IMR-90 (cell line): ENCODE data around the gene ST7. TPM values are rescaled to one million over a fixed set of nuclear protein-coding genes. Genes with fewer than 3 reads are reported as not detected.
A peak's percentile ranks its signal among the peaks of the same experiment; 100 is the strongest.

ENCODE experiments used
- ATAC-seq: fragments of 200-7000 bp; cut with Tn5 transposase; 2 replicates; pipeline ENCODE4 v1.9.1; 2020; ENCODE audit warnings: low read depth, mild to moderate bottlenecking, moderate library complexity
- BruUV-seq: library from RNA; stranded (reverse); fragments of 400-500 nt; replicated peaks from 2 replicates; lab custom pipeline; 2021; lab: Mats Ljungman, UMichigan
- CTCF ChIA-PET: fragments of 300-600 bp; formaldehyde crosslinking; extraction: SDS; loops from one replicate; lab custom pipeline; 2021; ENCODE audit warnings: antibody characterized with exemption; lab: Yijun Ruan, JAX
- POLR2A ChIA-PET: fragments of 300-600 bp; sonication (Branson Sonifier 250); formaldehyde crosslinking; loops from one replicate; lab custom pipeline; 2022; ENCODE audit warnings: antibody characterized with exemption; ENCODE audit not compliant: unreplicated experiment; lab: Charles Lee
- DNase-seq: peaks from one replicate; pipeline ENCODE4 v3.0.0; 2013
- H2AFZ ChIP-seq: replicated peaks from 2 replicates; pipeline ENCODE3; 2013; ENCODE audit warnings: low read length, mild to moderate bottlenecking; ENCODE audit not compliant: poor library complexity
- H2AK5ac ChIP-seq: 2 replicates; pipeline ENCODE4 v1.6.1; 2013; ENCODE audit warnings: low read depth, low read length, inconsistent platforms
- H2AK9ac ChIP-seq: replicated peaks from 2 replicates; pipeline ENCODE3; 2013; ENCODE audit warnings: mild to moderate bottlenecking, low read depth, low read length, moderate library complexity; ENCODE audit not compliant: poor library complexity
- H2BK120ac ChIP-seq: 2 replicates; pipeline ENCODE4 v1.6.1; 2013; ENCODE audit warnings: low read depth, low read length, inconsistent platforms
- H2BK15ac ChIP-seq: 3 replicates; pipeline ENCODE4 v1.6.1; 2013; ENCODE audit warnings: low read depth, low read length, inconsistent platforms
- H2BK20ac ChIP-seq: 2 replicates; pipeline ENCODE4 v1.6.1; 2013; ENCODE audit warnings: low read depth, mild to moderate bottlenecking, inconsistent platforms, low read length, moderate library complexity
- H2BK5ac ChIP-seq: 2 replicates; pipeline ENCODE4 v1.6.1; 2013; ENCODE audit warnings: mild to moderate bottlenecking, low read depth, low read length, inconsistent platforms; ENCODE audit not compliant: poor library complexity, severe bottlenecking
- H3K14ac ChIP-seq: replicated peaks from 2 replicates; pipeline ENCODE4 v1.6.1; 2013; ENCODE audit warnings: low read depth, low read length, inconsistent platforms
- H3K18ac ChIP-seq: 2 replicates; pipeline ENCODE4 v1.6.1; 2013; ENCODE audit warnings: low read depth, low read length, control low read depth
- H3K23ac ChIP-seq: 2 replicates; pipeline ENCODE4 v1.6.1; 2013; ENCODE audit warnings: low read depth, low read length, inconsistent platforms
- H3K27ac ChIP-seq: 2 replicates; pipeline ENCODE4 v1.5.1; 2013; ENCODE audit warnings: mild to moderate bottlenecking, control low read depth, low read length; ENCODE audit not compliant: insufficient read depth
- H3K27me3 ChIP-seq: 2 replicates; pipeline ENCODE4 v1.6.1; 2013; ENCODE audit warnings: low read length; ENCODE audit not compliant: control insufficient read depth, insufficient read depth
- H3K36me3 ChIP-seq: 2 replicates; pipeline ENCODE4 v1.6.1; 2013; ENCODE audit warnings: low read length, mixed read lengths; ENCODE audit not compliant: control insufficient read depth, insufficient read depth
- H3K4ac ChIP-seq: 2 replicates; pipeline ENCODE4 v1.6.1; 2013; ENCODE audit warnings: low read depth, low read length, inconsistent platforms
- H3K4me1 ChIP-seq: 2 replicates; pipeline ENCODE4 v1.6.1; 2013; ENCODE audit warnings: low read length, mixed read lengths; ENCODE audit not compliant: control insufficient read depth, insufficient read depth
- H3K4me2 ChIP-seq: 2 replicates; pipeline ENCODE4 v1.6.1; 2013; ENCODE audit warnings: low read depth, mild to moderate bottlenecking, control low read depth, low read length, moderate library complexity
- H3K4me3 ChIP-seq: 2 replicates; pipeline ENCODE4 v1.5.1; 2013; ENCODE audit warnings: low read depth, mild to moderate bottlenecking, control low read depth, low read length, moderate library complexity; ENCODE audit not compliant: insufficient read depth
- H3K56ac ChIP-seq: 2 replicates; pipeline ENCODE4 v1.6.1; 2013; ENCODE audit warnings: low read length, inconsistent platforms; ENCODE audit not compliant: insufficient read depth; ENCODE audit errors: extremely low read depth
- H3K79me1 ChIP-seq, 2 experiments: 2 replicates each; pipeline ENCODE4 v1.6.1; 2013; ENCODE audit warnings: low read length in 2 of 2, inconsistent platforms in 1 of 2, low read depth in 1 of 2
- H3K9ac ChIP-seq: 2 replicates; pipeline ENCODE4 v1.6.1; 2013; ENCODE audit warnings: low read depth, low read length, control low read depth
- H3K9me1 ChIP-seq: 2 replicates; pipeline ENCODE4 v1.6.1; 2013; ENCODE audit warnings: low read length, inconsistent platforms; ENCODE audit not compliant: insufficient read depth
- H3K9me3 ChIP-seq: 2 replicates; pipeline ENCODE4 v1.6.1; 2013; ENCODE audit warnings: low read length; ENCODE audit not compliant: control insufficient read depth, insufficient read depth
- H4K20me1 ChIP-seq: 2 replicates; pipeline ENCODE4 v1.6.1; 2013; ENCODE audit warnings: low read length, inconsistent platforms; ENCODE audit not compliant: insufficient read depth
- H4K5ac ChIP-seq: 2 replicates; pipeline ENCODE4 v1.6.1; 2013; ENCODE audit warnings: mild to moderate bottlenecking, low read depth, low read length, control low read depth
- H4K8ac ChIP-seq, 2 experiments: 2 replicates each; pipeline ENCODE4 v1.6.1; 2013; ENCODE audit warnings: low read depth in 2 of 2, low read length in 2 of 2, control low read depth in 1 of 2, inconsistent platforms in 1 of 2
- H4K91ac ChIP-seq: 2 replicates; pipeline ENCODE4 v1.6.1; 2013; ENCODE audit warnings: low read depth, low read length, inconsistent platforms; ENCODE audit not compliant: insufficient read depth
- CEBPB ChIP-seq: IDR thresholded peaks from 2 replicates; pipeline ENCODE4 v1.6.1; 2012; ENCODE audit warnings: low read depth, low read length, improper control_type of control experiment
- USF2 ChIP-seq: fragments of 150-350 bp; IDR thresholded peaks from 2 replicates; pipeline ENCODE4 v1.6.1; 2017; ENCODE audit warnings: mild to moderate bottlenecking, antibody characterized with exemption, low read length, low read depth
- WGBS, 2 experiments: methylation state at CpG; one replicate each; pipeline versions ENCODE4 v1.1.5 to v1.1.7; 2013; ENCODE audit warnings: missing lambda C conversion rate in 2 of 2; ENCODE audit not compliant: insufficient read length in 1 of 2; ENCODE audit errors: extremely low coverage in 2 of 2; 5-methylcytosine and 5-hydroxymethylcytosine counted together
- dilution Hi-C: fragments of 300-500 bp; cut with HindIII; formaldehyde crosslinking; loops from one replicate; pipeline ENCODE4 v1.14.3; 2018; ENCODE audit warnings: low sequenced_read_pairs; ENCODE audit not compliant: unreplicated experiment
- in situ Hi-C: fragments of 300-500 bp; cut with MboI; formaldehyde crosslinking; loops from 3 replicates; pipeline ENCODE4 v1.14.3; 2019; ENCODE audit warnings: low sequenced_read_pairs, inconsistent platforms, mixed read lengths
- intact Hi-C: fragments of 100-400 bp; cut with micrococcal nuclease; formaldehyde crosslinking; loops from 2 replicates; pipeline ENCODE4 v1.10.0; 2022
- polyA plus RNA-seq, 3 experiments: library from polyadenylated mRNA; depleted of rRNA; stranded (reverse); fragments of >200 nt; gene quantifications; 2 replicates each; pipeline ENCODE4 v1.2.3, GENCODE V29; 2012; ENCODE audit warnings: low replicate concordance in 1 of 3
- total RNA-seq: library from RNA; depleted of rRNA; stranded (reverse); fragments of >200 nt; gene quantifications from 2 replicates; pipeline ENCODE4 v1.2.3, GENCODE V29; 2012

ST7 gene
- total and polyA plus RNA-seq, 2 of the 4 experiments (the other 2 are of a cell fraction): 18.6 to 26.0 TPM

- DNase-seq: peak; percentile 16
- 0 out of 2 replicates have a peak, but pooled peaks cover 3% of the 10 kb centered on the region for H4K20me1 ChIP-seq
- dilution Hi-C loops: no loop called here
- no peak overlapping the region for H2AFZ ChIP-seq
- CTCF ChIA-PET: interaction anchor here (0.5 kb wide), 1 partner anchor 33 kb away, joined by 4 read pairs; no protein-coding TSS in a partner anchor
- peak overlapping the region; percentile 13; the same call in 1 of the 2 replicates for H3K18ac ChIP-seq
- H3K23ac ChIP-seq: no peak overlapping the region
- no peak overlapping the region for H3K4ac ChIP-seq
- no peak overlapping the region for H2AK9ac ChIP-seq
- no peaks in the 10 kb centered on the region for H3K36me3 ChIP-seq
- no peak overlapping the region for H3K27ac ChIP-seq
- H2BK120ac ChIP-seq: no peak overlapping the region
- H3K14ac ChIP-seq: peak overlapping the region; percentile 22; the same call in 1 of the 2 replicates
- in situ Hi-C loops: loop anchor here (5.0 kb wide), 1 partner anchor 130 kb away; no protein-coding TSS in a partner anchor
- H2BK5ac ChIP-seq: no peak overlapping the region
- no peak overlapping the region for H4K91ac ChIP-seq
- no peaks in the 10 kb centered on the region for H3K27me3 ChIP-seq
- 63% methylated on average over 2 of the region's 4 CpGs; no CpG with 5 or more reads in 1 of the 2 experiments for WGBS, 2 experiments
- H3K56ac ChIP-seq: no peak overlapping the region
- no peaks in the 10 kb centered on the region; the same call in 1 of the 2 replicates for H3K4me1 ChIP-seq
- H3K9ac ChIP-seq: no peak overlapping the region
- no peaks in the 10 kb centered on the region for H3K9me1 ChIP-seq
- POLR2A ChIA-PET: no interaction called here
- no peaks in the 10 kb centered on the region for H3K9me3 ChIP-seq
- peak overlapping the region; percentile 29; the same call in 1 of the 2 replicates for H4K5ac ChIP-seq
- no peak overlapping the region for H3K4me2 ChIP-seq
- intact Hi-C loops: loop anchor here (5.0 kb wide), 1 partner anchor 400 kb away; no protein-coding TSS in a partner anchor
- H2BK15ac ChIP-seq: no peak overlapping the region
- BruUV-seq: no TSS peak
- peak overlapping the region; percentile 32; the same call in 1 of the 2 replicates for H2BK20ac ChIP-seq
- TF ChIP-seq USF2: no peak
- TF ChIP-seq CEBPB: 0 out of 2 replicates have a peak, but pooled peaks have one; percentile 38
- no peak overlapping the region for H2AK5ac ChIP-seq
- peak; percentile 42 for ATAC-seq
- peaks cover 3 to 27% of the 10 kb centered on the region in 2 experiments; a peak in 3 of 4 replicates for H3K79me1 ChIP-seq
- H4K8ac ChIP-seq: peak overlapping the region in 1 of 2 experiments; percentile 16; a peak in 2 of 4 replicates
- H3K4me3 ChIP-seq: no peak overlapping the region
These were observed 33.6 kb downstream of the ST7 start for GRCh38 chr7:116986611-116987565.
